H1 (cell line): ENCODE data around the gene EN1. TPM values are rescaled to one million over a fixed set of nuclear protein-coding genes. Genes with fewer than 3 reads are reported as not detected.

Source experiments
- EZH2 ChIP-seq: fragments of 200-600 bp; sonication (generic); IDR thresholded peaks from 2 replicates; pipeline ENCODE4 v1.7.1; 2012; ENCODE audit warnings: low read depth, mild to moderate bottlenecking, moderate library complexity, low read length, inconsistent platforms; ENCODE audit not compliant: severe bottlenecking
- polyA plus RNA-seq, 7 experiments: library from polyadenylated mRNA; depleted of rRNA in 3 of 7; stranded (reverse) in 5 of 7; unstranded in 2 of 7; fragments of >200 nt in 5 of 7; fragments of 200-250 nt in 2 of 7; gene quantifications; 1 replicate in 5 of 7; 2 replicates in 1 of 7; 4 replicates in 1 of 7; pipeline versions ENCODE4 v1.2.1 to v1.2.3, GENCODE V29; 2011 to 2013; ENCODE audit warnings: missing spikeins in 2 of 7, mixed read lengths in 2 of 7
- total RNA-seq: library from RNA; stranded (reverse); fragmentation: NEBNext Ultra II Directional; extraction: Animal tissue kit (Norgen Biotek cat#: 25700); gene quantifications from 2 replicates; pipeline ENCODE4 v1.2.1, GENCODE V29; 2021

Gene EN1
- total and polyA plus RNA-seq, 2 of the 8 experiments (the other 6 are each of a cell fraction or from before 2014, with no cell fraction given), result not detected

DNA sequence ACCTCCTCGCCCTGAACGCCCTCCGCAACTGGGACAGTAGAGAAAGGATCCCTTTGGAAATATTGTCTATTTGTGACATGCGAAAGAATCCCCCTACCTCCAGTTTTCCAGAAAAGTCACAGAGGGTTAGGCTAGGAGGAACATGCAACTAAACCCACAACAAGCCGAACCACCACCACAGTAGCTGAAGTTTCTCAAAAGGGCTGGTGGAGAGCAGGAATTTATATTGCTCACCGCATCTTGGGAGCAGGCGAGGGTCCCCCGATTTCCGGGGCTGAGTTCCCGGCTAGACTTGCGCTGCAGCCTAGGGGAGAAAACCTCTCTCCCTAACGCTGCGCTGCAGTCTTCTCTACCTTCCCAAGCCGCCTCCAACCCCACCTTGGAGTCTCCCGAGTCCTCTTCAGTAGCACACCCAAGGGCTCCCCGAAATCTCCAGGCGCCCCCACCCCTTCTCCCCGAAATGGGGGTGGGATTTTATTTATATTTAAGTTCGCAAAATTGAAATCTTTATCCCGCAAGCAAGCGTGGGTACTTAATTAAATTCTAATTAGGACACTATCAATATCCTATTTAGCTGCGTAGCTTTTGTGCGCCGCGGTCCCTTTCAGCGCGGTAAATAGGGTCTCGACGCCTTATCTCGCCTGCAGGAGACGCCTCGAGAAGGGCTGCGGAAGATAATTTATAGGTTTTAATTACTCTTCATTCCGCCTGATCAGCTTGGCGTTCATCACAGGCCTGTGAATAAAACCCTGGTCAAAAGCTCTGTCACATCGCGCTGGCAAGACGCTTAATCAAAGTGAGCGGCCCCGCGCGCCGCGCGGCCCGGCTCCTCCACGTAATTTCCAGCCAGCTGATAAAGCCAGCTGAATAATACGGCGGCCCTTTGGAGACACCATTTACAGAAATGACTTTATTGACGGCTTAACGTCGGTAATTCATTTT, 2.0 kb upstream of the EN1 start (continued):
- peak; percentile 75 for TF ChIP-seq EZH2
- TF ChIP-seq, all 59 proteins: peak for 5
